ENCODE results near the gene ACAD9.
"Not testable (repeated sequence)": the region's sequence is repeated elsewhere in the genome, so short reads cannot be mapped to it uniquely, and the experiment has no call there.

ACAD9 gene

GRCh38 chr3:128902426-128902825, 23.0 kb downstream of the ACAD9 start:
- no peak for DNase-seq

GRCh38 chr3:128903501-128903900, 24.1 kb downstream of the ACAD9 start:
- DNase-seq: no peak

- no peak for DNase-seq
These were observed 26.8 kb downstream of the ACAD9 start for GRCh38 chr3:128906031-128906803.

- DNase-seq: no peak
These were observed 27.5 kb downstream of the ACAD9 start for GRCh38 chr3:128906804-128907525.

GRCh38 chr3:128907706-128908445, 28.5 kb downstream of the ACAD9 start:
- DNase-seq: no peak

GRCh38 chr3:128908951-128909350, 29.5 kb downstream of the ACAD9 start:
- DNase-seq: no peak

- no peak for DNase-seq
These were observed 30.6 kb downstream of the ACAD9 start for GRCh38 chr3:128910006-128910405.

GRCh38 chr3:128911911-128912310, 32.5 kb downstream of the ACAD9 start:
- no peak for DNase-seq

- no peak for DNase-seq
These were observed 35.7 kb downstream of the ACAD9 start for GRCh38 chr3:128914966-128915645.

- DNase-seq: no peak
These were observed 37.9 kb downstream of the ACAD9 start for GRCh38 chr3:128917291-128917690.

GRCh38 chr3:128919988-128920387, 40.6 kb downstream of the ACAD9 start:
- no peak for DNase-seq

GRCh38 chr3:128922804-128923459, 43.5 kb downstream of the ACAD9 start:
- DNase-seq: no peak

GRCh38 chr3:128923576-128923975, 44.2 kb downstream of the ACAD9 start:
- DNase-seq: no peak

- not testable (repeated sequence) for DNase-seq
These were observed 44.6 kb downstream of the ACAD9 start for GRCh38 chr3:128923986-128924385.

GRCh38 chr3:128929364-128929763, 49.9 kb downstream of the ACAD9 start:
- DNase-seq: no peak

- DNase-seq: no peak
These were observed 51.6 kb downstream of the ACAD9 start for GRCh38 chr3:128931046-128931445.

GRCh38 chr3:128932516-128933212, 53.2 kb downstream of the ACAD9 start:
- DNase-seq: no peak

GRCh38 chr3:128933213-128933921, 53.9 kb downstream of the ACAD9 start:
- no peak for DNase-seq

GRCh38 chr3:128933922-128934253, 54.5 kb downstream of the ACAD9 start:
- no peak for DNase-seq

- no peak for DNase-seq
These were observed 56.5 kb downstream of the ACAD9 start for GRCh38 chr3:128935922-128936321.

- DNase-seq: no peak
These were observed 56.9 kb downstream of the ACAD9 start for GRCh38 chr3:128936341-128936740.
